Endothelial cell of umbilical vein (primary cell): Measurements from ENCODE around the gene CAMSAP1. TPM values are rescaled to one million over a fixed set of nuclear protein-coding genes. Genes with fewer than 3 reads are reported as not detected.

Experiments
- BruUV-seq: library from RNA; stranded (reverse); fragments of 400-500 nt; replicated peaks from 2 replicates; lab custom pipeline; 2021; lab: Mats Ljungman, UMichigan
- CTCF ChIA-PET: fragments of 300-600, 350-600 bp; sonication (Branson Sonifier 250); formaldehyde crosslinking; loops from one replicate; lab custom pipeline; 2021; ENCODE audit warnings: antibody characterized with exemption, inconsistent platforms; lab: Charles Lee
- POLR2A ChIA-PET: fragments of 300-600, 350-600 bp; sonication (Branson Sonifier 250); formaldehyde crosslinking; loops from one replicate; lab custom pipeline; 2021; ENCODE audit warnings: antibody characterized with exemption, inconsistent platforms; lab: Charles Lee
- DNase-seq: peaks from one replicate; pipeline ENCODE4 v3.0.0-alpha.2; 2011; ENCODE audit warnings: low read depth, low spot score
- FAIRE-seq: peaks from 2 replicates; lab custom pipeline; 2011; peaks lifted over from hg19 to GRCh38; lab: Jason Lieb, UNC
- H2AFZ ChIP-seq: 2 replicates; pipeline ENCODE4 v1.6.0; 2012; ENCODE audit warnings: low read depth, low read length, control low read depth, inconsistent platforms
- H3K27ac ChIP-seq: 2 replicates; pipeline ENCODE4 v1.5.1; 2011; ENCODE audit warnings: low read depth, mild to moderate bottlenecking, control low read depth, low read length, moderate library complexity; ENCODE audit not compliant: insufficient read depth
- H3K27me3 ChIP-seq, 2 experiments: 2 replicates each; pipeline versions ENCODE4 v1.6.0 to v1.6.1; 2011; ENCODE audit warnings: low read length in 2 of 2, mixed read lengths in 1 of 2; ENCODE audit not compliant: control insufficient read depth in 2 of 2, insufficient read depth in 2 of 2
- H3K36me3 ChIP-seq, 2 experiments: 2 replicates in 1 of 2; 3 replicates in 1 of 2; pipeline ENCODE4 v1.5.1; 2011; ENCODE audit warnings: low read length in 2 of 2, mild to moderate bottlenecking in 1 of 2, moderate library complexity in 1 of 2; ENCODE audit not compliant: control insufficient read depth in 2 of 2, insufficient read depth in 2 of 2; ENCODE audit errors: extremely low read depth in 1 of 2
- H3K4me1 ChIP-seq: 3 replicates; pipeline ENCODE4 v1.5.1; 2011; ENCODE audit warnings: mild to moderate bottlenecking, low read length; ENCODE audit not compliant: control insufficient read depth, insufficient read depth; ENCODE audit errors: extremely low read depth
- H3K4me2 ChIP-seq: 2 replicates; pipeline ENCODE4 v1.6.1; 2011; ENCODE audit warnings: low read length, control low read depth, mixed read lengths; ENCODE audit not compliant: insufficient read depth
- H3K4me3 ChIP-seq, 3 experiments: fragments of 200-600 bp in 1 of 3; sonication (generic), shearing (Covaris generic) in 1 of 3; replicated peaks in 1 of 3; 2 replicates each; pipeline ENCODE4 v1.5.1; 2011 to 2016; ENCODE audit warnings: control low read depth in 3 of 3, low read length in 3 of 3, mild to moderate bottlenecking in 2 of 3, inconsistent platforms in 1 of 3, low read depth in 1 of 3, moderate library complexity in 1 of 3; ENCODE audit not compliant: insufficient read depth in 1 of 3
- H3K79me2 ChIP-seq: 2 replicates; pipeline ENCODE4 v1.6.0; 2012; ENCODE audit warnings: low read length, inconsistent platforms; ENCODE audit not compliant: control insufficient read depth, insufficient read depth
- H3K9ac ChIP-seq: replicated peaks from 2 replicates; pipeline ENCODE3; 2011; ENCODE audit warnings: low read length, control low read depth; ENCODE audit not compliant: insufficient read depth; ENCODE audit errors: extremely low read depth
- H3K9me1 ChIP-seq: replicated peaks from 3 replicates; pipeline ENCODE4 v1.6.0; 2011; ENCODE audit warnings: mild to moderate bottlenecking, low read length; ENCODE audit not compliant: control insufficient read depth, insufficient read depth; ENCODE audit errors: extremely low read depth
- H3K9me3 ChIP-seq: replicated peaks from 2 replicates; pipeline ENCODE4 v1.5.1; 2012; ENCODE audit warnings: low read length, inconsistent platforms; ENCODE audit not compliant: control insufficient read depth, insufficient read depth
- H4K20me1 ChIP-seq: replicated peaks from 2 replicates; pipeline ENCODE3; 2011; ENCODE audit warnings: mild to moderate bottlenecking, low read length; ENCODE audit not compliant: control insufficient read depth, insufficient read depth; ENCODE audit errors: extremely low read depth
- EZH2 ChIP-seq: IDR thresholded peaks from 2 replicates; pipeline ENCODE4 v1.6.1; 2012; ENCODE audit warnings: borderline replicate concordance, low read depth, mild to moderate bottlenecking, moderate library complexity, low read length, inconsistent platforms; ENCODE audit not compliant: severe bottlenecking
- FOS ChIP-seq: IDR thresholded peaks from 2 replicates; pipeline ENCODE4 v1.6.1; 2011; ENCODE audit warnings: mild to moderate bottlenecking, low read length, moderate library complexity, borderline replicate concordance; ENCODE audit not compliant: insufficient read depth
- GATA2 ChIP-seq: IDR thresholded peaks from 2 replicates; pipeline ENCODE4 v1.7.0; 2011; ENCODE audit warnings: low read depth, mild to moderate bottlenecking, moderate library complexity, mixed read lengths, low read length; ENCODE audit not compliant: insufficient read length, insufficient read depth
- JUN ChIP-seq: IDR thresholded peaks from 2 replicates; pipeline ENCODE4 v1.6.1; 2011; ENCODE audit warnings: borderline replicate concordance, low read depth; ENCODE audit not compliant: insufficient read length, insufficient read depth
- MYC ChIP-seq: IDR thresholded peaks from one replicate; pipeline ENCODE4 v1.6.1; 2011; ENCODE audit warnings: mild to moderate bottlenecking, low read depth, low read length
- POLR2A ChIP-seq: IDR thresholded peaks from 2 replicates; pipeline ENCODE4 v1.6.1; 2012; ENCODE audit warnings: low read depth, mild to moderate bottlenecking, control low read depth, low read length
- POLR2AphosphoS5 ChIP-seq: IDR thresholded peaks from 2 replicates; pipeline ENCODE4 v1.6.1; 2012; ENCODE audit warnings: low read depth, mild to moderate bottlenecking, control low read depth, low read length, moderate library complexity; ENCODE audit not compliant: insufficient read depth
- dilution Hi-C: fragments of 300-500 bp; cut with MboI; formaldehyde crosslinking; loops from one replicate; pipeline ENCODE4 v1.15.0; 2019; ENCODE audit warnings: low sequenced_read_pairs; ENCODE audit not compliant: extremely low pct_ligation_motif_present
- intact Hi-C: fragments of 100-400 bp; cut with micrococcal nuclease; formaldehyde crosslinking; loops from one replicate; pipeline ENCODE4 v1.10.0; 2022
- polyA plus RNA-seq, 4 experiments: library from polyadenylated mRNA; depleted of rRNA in 3 of 4; stranded (reverse) in 3 of 4; unstranded in 1 of 4; fragments of >200 nt; gene quantifications; 2 replicates each; pipeline versions ENCODE4 v1.2.1 to v1.2.3, GENCODE V29; 2011 to 2012; ENCODE audit warnings: missing spikeins in 1 of 4
- total RNA-seq: library from RNA; stranded (reverse); gene quantifications from 2 replicates; pipeline ENCODE4 v1.2.3, GENCODE V29; 2021
- TF ChIP-seq, protein P1 (sequence below), 2 donors: IDR thresholded peaks; 1 replicate in 1 of 2; 2 replicates in 1 of 2; pipeline ENCODE4 v1.5.1; 2011; ENCODE audit warnings: low read length in 2 of 2, mild to moderate bottlenecking in 2 of 2, moderate library complexity in 2 of 2, control low read depth in 1 of 2, inconsistent platforms in 1 of 2, low read depth in 1 of 2; ENCODE audit not compliant: insufficient read depth in 1 of 2; ENCODE audit errors: extremely low read depth in 1 of 2
- TF ChIP-seq, protein P2 (sequence below): IDR thresholded peaks from 2 replicates; pipeline ENCODE4 v1.6.1; 2011; ENCODE audit not compliant: insufficient read depth, insufficient read length

The CAMSAP1 gene
- total and polyA plus RNA-seq, 2 donors (not counting 3 experiments of a cell fraction or from before 2014, with no cell fraction given), result 8.1 to 25.5 TPM

DNA sequence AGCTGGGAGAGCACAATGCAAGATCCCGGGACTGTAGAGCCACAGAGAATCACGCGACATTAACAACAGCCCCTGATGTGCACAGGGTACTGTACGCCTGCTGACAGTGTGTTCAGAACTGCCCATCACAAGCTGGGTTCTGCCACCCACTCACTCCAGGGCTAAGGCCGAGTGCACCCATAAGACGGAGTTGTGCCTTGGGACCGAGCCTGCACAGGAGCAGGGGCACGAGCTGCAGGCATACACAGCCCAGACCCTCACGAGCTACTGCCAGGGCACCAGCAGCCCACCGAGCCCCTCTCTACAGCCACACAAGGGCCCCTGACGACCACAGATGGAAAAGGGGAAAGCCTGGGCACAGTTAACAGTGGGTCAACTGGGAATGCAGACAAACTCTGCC lies 67.8 kb downstream of the CAMSAP1 start:
- Histone ChIP-seq H3K4me2 (no peak overlapping the region), H3K4me3 (no peak overlapping the region), H3K79me2 (peaks cover 37% of the 10 kb centered on the region), H3K36me3 (peaks cover 0 to 2% of the 10 kb centered on the region in 2 experiments), H2AFZ (no peak overlapping the region), H3K9me1 (no peaks in the 10 kb centered on the region), H3K27me3 (no peaks in the 10 kb centered on the region), H3K27ac (no peak overlapping the region), H3K4me1 (no peaks in the 10 kb centered on the region), H3K9me3 (no peaks in the 10 kb centered on the region), H4K20me1 (no peaks in the 10 kb centered on the region), H3K9ac (no peak overlapping the region)
- TF ChIP-seq EZH2 (no peak), POLR2A (no peak), JUN (no peak), MYC (no peak)
- TF ChIP-seq, protein P1, sequence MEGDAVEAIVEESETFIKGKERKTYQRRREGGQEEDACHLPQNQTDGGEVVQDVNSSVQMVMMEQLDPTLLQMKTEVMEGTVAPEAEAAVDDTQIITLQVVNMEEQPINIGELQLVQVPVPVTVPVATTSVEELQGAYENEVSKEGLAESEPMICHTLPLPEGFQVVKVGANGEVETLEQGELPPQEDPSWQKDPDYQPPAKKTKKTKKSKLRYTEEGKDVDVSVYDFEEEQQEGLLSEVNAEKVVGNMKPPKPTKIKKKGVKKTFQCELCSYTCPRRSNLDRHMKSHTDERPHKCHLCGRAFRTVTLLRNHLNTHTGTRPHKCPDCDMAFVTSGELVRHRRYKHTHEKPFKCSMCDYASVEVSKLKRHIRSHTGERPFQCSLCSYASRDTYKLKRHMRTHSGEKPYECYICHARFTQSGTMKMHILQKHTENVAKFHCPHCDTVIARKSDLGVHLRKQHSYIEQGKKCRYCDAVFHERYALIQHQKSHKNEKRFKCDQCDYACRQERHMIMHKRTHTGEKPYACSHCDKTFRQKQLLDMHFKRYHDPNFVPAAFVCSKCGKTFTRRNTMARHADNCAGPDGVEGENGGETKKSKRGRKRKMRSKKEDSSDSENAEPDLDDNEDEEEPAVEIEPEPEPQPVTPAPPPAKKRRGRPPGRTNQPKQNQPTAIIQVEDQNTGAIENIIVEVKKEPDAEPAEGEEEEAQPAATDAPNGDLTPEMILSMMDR (IDR thresholded peaks at IDR 0.05; ENCODE audit: extremely low read depth in 1 of 2, insufficient read depth in 1 of 2, low read depth in 1 of 2, low read length in 2 of 2), result no peak
- POLR2A ChIA-PET, result no interaction called here
- CTCF ChIA-PET, result no interaction called here
- dilution Hi-C loops, result no loop called here
- no peak for DNase-seq
- intact Hi-C loops, result no loop called here
- BruUV-seq, result no TSS peak
- no peak for FAIRE-seq

DNA sequence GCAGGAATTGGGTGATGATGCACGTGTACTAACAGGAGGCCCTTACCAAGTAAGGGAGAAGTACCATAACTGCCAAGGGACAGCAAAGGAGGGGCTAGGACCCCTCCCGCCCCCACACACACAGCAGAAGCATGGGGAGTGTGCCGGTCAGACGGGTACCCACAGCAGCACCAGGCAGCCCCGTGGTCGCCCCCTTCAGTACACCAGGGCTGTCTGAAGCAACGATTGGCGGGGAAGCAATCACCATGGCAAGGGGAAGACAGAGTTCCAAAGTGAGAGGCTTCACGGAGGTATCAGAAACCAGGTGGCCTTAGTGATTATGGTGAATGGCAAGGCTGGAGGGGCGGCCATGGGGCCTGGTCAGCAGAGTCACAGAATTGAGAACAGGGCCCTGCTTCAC lies 72.2 kb downstream of the CAMSAP1 start:
- Histone ChIP-seq H3K4me2 (no peak overlapping the region), H3K9me1 (no peaks in the 10 kb centered on the region), H3K27me3 (no peaks in the 10 kb centered on the region), H2AFZ (no peak overlapping the region), H3K79me2 (peaks cover 59% of the 10 kb centered on the region), H3K4me3 (no peak overlapping the region), H3K9ac (no peak overlapping the region), H3K4me1 (no peaks in the 10 kb centered on the region), H3K9me3 (no peaks in the 10 kb centered on the region), H3K36me3 (peaks cover 0 to 2% of the 10 kb centered on the region in 2 experiments), H4K20me1 (peaks cover 2% of the 10 kb centered on the region), H3K27ac (no peak overlapping the region)
- no TSS peak for BruUV-seq
- POLR2A ChIA-PET, result no interaction called here
- TF ChIP-seq GATA2 (no peak), MYC (no peak), EZH2 (no peak), POLR2A (no peak), JUN (no peak), POLR2AphosphoS5 (no peak), FOS (no peak)
- TF ChIP-seq, protein P1 (IDR thresholded peaks at IDR 0.05; ENCODE audit: extremely low read depth in 1 of 2, insufficient read depth in 1 of 2, low read depth in 1 of 2, low read length in 2 of 2), result no peak
- TF ChIP-seq, protein P2, sequence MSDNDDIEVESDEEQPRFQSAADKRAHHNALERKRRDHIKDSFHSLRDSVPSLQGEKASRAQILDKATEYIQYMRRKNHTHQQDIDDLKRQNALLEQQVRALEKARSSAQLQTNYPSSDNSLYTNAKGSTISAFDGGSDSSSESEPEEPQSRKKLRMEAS, result no peak
- DNase-seq, result no peak
- intact Hi-C loops (no loop called here), dilution Hi-C loops (no loop called here)
- CTCF ChIA-PET, result no interaction called here
- FAIRE-seq, result no peak
